Cerebellar nuclear complex (tissue), 1 donor: ENCODE data around the gene ABCA2.
A peak's percentile ranks its signal among the peaks of the same experiment; 100 is the strongest.

ENCODE experiments used
- DNase-seq, 2 experiments: peaks; one replicate each; lab custom pipeline; 2025; lab: John Stamatoyannopoulos, UW

Gene ABCA2

DNA sequence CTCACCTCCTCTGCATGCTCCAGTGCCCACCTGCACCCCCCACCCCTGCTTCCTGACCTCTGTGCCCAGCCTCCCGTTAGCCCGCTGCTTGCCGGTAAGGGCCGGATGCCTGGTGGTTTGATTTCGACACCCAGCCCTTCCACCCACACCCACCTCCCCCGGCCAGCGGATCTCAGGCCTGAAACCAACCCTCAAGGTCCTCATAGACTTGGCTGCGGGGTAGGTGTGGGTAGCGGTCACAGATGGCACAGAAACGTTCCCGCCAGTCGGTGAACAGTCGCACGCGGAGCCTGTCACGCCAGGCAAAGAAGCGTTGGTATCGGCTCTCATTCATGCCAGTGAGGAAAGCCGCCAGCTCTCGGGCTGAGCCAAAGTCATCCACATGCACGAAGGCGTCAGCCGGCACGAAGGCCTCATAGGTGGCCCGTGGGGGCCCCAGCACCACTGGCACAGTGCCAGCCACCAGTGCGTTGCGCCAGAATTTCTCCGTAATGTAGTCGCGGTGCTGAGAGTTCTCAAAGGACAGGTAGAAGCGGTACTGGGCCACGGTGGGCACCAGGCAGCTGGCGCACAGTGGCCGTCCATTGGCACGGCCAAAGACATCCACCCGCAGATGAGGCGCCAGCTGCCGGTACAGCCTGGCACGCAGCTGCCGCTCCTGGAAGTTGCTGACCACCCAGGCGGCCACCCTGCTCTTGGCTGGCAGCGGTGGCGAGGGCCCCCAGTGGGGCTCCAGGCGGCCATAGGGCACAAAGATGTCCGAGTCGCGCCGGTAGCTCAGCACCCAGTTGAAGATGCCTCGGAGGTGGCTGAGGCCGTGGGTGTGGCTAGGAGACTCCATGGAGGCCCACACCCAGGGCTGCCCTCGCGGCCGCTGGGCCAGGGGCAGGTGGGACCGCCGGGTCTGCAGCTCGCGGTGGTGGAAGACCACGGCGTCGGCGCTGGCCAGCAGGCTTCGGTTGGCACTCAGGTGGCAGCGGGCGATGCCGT lies 2.8 kb upstream of the ABCA2 start:
- DNase-seq: peak in 1 of 2 experiments; percentile 31

DNA sequence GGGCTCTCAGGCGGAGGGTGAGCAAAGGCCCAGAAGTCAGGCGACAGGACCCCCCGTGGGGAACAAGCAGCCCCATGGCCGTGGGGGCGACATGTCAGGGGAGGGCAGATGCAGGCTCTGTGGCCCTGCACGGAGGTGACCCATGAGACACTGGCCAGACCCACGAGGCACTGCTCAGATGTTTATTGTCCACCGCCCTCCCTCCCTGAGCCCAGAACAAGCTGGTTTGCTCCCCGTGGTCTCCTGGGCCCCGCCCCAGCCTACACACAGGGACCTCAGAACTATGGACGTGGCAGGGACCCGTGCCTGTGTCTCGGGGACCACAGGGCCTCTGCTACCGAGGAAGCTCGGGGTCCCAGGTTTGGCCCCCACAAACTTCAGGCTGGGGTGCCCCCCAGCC lies 2.0 kb upstream of the ABCA2 start:
- no peak for DNase-seq

DNA sequence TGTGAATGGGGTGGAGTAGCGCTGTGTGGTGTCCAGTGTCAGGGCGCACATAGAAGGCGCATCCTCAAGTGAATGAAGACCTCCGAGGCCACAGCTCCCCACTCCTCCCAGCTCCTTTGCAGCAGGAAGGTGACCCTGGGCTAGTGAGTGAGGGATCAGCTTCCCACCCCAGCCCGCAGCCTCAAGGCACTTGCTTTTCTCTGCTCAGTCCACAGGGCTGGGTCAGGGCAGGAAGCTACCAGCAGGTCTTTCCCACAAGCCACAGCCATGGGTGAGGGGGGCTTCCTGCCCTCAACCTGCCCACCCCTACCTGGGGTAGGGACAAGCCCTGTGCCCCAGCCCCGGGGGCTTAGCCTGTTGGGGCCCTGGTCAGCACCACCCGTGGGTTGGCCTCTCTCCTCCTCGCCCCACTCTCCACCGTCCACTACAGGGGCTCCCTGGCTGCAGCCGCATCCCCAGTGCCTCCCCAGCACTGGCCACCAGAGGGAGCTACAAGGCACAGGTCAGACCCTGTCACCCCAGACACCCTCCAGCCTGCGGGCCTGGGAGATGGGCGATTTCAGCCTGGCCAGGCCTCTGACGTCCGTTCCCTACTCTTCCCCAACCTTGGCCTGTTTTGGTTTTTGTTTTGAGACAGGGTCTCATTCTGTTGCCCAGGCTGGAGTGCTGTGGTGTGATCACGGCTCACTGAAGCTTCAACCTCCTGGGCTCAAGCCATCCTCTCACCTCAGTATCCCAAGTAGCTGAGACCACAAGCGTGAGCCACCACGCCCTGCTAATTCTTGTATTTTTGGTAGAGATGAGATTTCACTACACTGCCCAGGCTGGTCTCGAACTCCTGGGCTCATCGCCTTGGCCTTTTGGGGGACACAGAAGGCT lies 1.3 kb upstream of the ABCA2 start:
- DNase-seq: peak in 1 of 2 experiments; percentile 51

DNA sequence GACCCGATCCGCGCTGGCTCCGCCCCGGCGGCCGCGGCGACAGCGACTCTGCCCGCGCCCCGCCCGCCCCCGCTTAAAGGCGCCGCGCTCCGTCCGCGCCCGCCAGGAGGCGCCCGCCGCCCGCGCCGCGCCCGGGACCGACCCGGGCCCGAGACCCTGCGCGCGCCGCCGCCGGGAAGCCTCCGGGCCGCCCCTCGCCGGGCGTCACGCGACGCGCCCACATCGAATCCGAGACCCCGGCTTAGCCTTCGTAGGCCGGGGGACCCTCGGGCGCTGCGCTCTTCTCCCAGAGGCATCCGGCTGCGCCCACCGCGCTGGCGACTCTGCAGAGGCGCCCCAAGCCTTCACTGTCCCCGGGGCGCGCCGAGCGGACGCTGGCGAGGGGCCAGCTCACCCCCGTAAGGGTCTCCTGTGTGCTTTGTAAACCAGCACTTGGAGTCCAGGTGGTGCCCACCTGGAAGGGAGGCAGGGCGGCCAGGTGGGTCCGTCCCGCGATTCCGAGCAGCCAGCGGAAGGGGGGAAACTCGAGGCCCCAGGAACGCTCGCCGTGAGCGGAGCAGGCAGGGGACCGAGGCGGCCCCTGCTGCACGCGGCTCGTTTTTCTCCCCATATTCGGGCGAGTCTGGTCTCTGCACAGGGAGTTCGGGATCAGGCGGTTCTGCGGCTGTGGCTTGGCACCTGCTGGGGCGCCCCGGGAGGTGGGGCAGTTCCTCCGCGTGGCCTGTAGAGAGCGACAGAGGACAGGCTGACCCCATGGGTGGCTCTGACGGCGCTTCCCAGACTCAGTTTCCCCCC lies 423 bp upstream of the ABCA2 start:
- DNase-seq: no peak

DNA sequence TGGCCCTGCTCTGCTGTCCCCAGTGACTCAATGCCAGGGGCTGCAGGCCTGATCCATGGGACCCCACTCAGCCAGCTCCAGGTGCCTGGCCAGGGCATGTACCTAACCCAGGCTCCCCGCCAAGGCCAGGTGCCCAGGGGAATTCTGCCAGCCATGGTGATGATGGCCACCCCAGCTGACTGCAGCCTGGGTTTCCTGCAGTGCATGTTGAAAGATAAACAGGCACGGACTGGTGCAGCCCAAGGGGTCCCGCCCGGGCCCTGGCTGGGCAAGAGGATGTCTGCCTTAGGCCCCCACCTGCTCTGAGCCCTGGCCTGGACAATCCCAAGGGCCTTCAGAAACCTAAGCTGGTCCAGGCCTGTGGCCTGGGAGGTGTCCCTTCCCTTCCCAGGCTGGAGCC lies 1.2 kb downstream of the ABCA2 start:
- DNase-seq: no peak

DNA sequence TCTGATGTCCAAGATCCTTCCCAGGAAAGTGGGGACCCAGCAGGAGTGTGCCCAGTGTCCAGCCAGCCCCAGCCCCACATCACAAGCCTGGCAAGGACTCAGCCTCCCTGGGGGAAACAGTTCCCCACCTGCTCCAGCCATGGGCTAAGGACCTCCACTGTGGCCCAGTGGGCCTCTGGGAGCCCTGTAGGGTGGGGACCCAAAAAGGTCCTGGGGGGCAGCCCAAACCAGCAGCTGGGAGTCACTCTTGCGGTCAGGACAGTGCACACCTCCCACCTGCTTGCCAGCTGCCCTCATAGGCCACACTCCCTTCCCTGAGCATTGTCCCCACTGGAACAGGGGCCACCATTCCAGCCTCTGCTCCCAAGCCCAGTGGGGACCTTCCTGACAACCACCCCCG lies 1.7 kb downstream of the ABCA2 start:
- no peak for DNase-seq

DNA sequence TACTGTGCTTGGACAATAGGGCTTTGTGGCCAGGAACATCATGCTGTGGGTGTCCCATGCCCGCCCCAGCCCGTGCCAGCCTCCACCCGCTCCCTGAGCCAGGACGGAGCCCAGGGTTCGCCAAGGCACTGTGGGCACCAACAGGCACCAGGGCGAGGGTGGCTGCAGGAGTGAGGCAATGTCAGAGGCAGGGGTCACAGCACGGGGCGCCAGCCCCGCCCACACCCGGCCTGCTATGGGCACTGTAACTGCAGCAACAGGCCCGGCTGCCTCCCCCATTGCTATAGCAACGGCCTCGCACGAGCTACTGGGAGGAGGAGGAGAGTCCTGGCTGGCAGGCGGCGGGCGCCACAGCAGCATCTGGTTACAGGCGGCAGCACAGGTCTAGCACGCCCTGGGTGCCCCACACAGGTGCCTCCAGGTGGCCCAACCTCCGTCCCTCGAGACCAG lies 2.5 kb downstream of the ABCA2 start:
- DNase-seq: peak in 1 of 2 experiments; percentile 24

DNA sequence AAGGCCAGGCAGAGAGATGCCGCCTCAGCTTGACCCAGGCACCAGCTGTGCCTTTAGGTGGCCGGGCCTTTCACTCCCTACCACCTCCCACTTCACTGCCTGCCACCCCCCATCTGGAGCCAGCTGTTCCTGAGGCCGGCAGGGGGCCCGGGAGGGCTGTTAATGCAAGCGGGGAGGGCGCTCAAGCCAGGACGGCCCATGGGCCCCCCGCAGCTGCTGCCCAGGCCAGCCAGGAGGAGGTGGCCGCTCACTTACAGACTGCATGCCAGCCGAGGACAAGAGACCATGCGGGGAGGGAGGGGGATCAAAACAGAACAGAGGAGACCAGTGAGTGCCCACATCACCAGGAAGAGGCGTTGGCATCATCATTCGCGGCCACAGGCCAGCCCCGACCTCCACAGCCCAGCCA lies 4.5 kb downstream of the ABCA2 start:
- no peak for DNase-seq

DNA sequence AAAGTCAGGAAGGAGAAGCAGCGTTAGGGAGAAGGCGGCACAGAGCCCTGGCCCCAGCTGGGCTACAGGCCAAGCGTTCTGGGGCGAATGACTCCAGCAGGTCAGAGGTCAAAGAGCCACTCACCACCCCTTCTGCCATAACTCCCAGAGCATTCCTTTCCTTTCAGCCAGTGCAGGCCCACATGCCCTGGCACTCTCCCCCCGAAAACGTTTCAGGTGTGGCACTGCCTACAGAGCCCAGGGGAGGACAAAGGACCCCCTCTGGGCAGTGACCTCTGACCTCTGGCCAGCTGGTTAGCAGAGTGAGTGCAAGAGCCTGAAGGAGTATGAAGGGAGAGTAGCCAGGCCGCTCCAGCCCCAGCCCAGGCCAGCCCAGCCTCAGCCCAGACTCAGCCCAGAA lies 4.9 kb downstream of the ABCA2 start:
- DNase-seq: no peak

DNA sequence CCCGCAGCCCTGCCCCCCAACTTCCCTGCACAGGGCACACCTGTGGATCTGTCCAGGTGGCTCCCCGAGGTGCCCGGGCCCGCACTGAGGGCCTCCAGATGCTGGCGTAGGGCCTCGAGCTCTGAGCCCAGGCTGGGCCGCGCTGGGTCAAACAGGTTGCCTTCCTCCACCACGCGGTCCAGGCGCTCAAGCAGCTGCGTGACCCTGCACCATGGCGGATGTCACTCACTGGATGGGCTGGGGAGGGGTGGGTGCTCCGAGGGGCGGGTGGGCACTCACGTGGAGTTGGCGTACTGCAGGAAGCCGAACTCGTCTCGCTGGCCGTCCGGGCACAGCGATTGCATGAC lies 5.4 kb downstream of the ABCA2 start:
- no peak for DNase-seq

DNA sequence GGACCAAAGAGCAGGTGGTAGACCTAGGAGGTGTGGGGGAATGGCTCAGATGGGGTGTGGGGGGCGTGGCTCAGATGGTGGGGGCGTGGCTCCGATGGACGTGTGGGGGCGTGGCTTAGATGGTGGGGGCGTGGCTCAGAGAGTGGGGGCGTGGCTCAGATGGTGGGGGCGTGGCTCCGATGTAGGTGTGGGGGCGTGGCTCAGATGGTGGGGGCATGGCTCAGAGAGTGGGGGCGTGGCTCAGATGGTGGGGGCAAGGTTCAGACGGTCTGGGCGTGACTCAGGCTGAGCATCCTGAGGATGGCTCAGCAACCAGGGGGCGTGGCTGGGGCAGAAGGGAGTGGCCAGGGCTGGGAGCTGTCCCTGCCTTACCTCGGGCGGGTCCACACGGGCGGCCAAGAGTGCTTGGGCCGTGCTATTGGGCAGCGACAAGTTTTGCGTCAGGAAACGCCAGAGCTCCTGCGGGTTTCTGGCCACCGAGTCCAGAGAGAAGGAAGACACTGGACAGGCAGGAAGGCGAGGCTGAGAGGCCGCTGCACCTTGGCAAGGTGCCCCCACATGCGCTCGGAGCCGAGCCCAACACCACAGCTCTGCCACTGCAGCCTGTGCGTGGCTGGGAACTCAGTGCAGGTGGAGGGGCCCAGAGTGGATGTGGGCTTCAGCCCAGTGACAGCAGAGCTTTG lies 5.9 kb downstream of the ABCA2 start:
- no peak for DNase-seq

DNA sequence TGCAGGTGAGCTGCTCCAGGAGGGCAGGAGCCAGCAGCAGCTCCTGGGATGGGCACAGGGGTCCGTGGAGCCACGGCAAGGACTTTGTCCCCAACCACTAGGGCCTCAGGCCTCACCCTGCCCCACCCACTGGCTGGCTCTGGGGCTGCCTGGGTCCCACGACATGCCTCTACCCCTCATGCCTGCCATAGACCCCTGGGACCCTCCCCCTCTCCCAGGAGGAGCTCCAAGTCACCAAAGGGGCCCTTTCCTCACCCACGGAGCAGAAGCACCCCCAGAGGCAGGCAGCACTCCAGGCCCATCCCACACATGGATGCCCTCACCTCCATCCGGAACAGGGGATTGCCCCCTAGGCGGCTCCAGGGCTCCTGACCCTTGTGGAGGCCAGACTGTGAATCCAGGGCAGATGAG lies 6.5 kb downstream of the ABCA2 start:
- DNase-seq: no peak

DNA sequence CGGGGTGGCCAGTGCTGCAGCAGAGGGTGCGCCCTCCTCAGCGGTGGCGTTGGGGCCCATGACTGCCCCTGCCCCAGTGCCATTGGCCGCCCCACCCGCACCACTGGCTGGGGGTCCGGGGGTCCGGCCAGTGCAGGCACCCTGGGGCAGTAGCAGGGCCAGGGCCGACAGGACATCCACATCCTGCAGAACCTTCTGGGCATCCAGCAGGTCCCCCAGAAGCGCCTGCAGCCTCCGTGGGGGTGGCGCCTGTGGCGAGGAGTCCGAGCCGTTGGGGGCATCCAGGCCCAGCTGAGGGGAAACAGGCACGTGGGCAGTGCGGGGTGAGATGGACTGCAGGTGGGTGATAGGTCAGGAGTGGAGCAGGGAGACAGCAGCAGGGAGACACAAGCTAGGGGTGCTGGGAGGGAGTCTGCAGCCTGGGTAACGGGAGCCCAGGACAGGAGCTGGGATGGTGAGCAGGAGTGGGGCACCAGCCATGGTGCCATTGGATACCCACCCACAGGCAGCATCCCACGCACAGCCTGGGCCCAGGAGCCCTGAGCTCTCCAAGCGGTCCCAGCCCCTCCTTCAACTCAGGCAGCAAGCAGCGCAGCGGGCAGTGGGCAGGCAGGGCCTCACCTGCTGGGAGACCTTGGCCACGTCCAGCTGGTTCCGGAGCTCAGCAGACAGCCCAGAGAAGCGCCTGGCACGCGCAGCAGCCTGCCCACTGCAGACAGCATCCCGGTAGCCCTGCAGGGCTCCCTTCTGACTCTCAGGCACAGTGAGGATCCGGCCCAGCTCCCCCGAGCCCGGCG lies 7.1 kb downstream of the ABCA2 start:
- DNase-seq: no peak

DNA sequence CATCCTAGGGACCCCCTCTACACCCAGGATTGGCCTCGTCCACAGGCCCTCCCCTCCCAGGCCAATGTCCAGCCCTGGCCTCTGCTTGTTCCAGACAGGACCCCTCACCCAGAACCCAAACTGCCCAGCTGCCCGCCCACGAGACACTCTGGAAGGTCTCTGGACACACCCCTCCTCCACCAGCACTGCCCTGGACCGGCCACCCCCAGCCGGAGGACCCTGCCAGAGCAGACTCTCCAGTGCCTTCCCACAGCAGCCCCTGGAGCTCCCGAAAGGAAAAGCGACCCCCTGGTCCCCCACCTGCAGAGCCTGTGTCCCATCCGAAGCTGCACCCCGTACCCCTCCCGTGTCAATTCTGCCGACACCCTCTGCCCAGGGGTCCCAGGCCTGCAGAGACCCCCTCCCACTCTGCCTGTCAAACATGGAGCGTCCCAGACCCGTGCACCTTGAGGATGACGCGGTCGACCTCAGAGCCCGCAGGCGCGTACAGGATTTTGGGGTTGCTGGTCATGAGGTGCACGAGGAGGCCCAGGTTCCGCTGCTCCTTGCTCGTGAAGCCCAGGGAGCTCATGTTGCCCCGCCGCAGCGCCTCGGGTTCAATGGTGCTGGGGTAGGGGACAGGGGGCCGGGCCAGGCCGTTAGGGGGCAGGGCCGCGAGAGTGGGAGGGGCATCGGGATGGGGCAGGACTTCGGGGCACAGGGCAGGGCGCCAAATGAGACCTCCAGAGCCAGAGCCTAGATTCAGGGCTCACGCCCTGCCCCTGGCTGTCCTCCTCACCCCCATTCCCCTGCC lies 8.0 kb downstream of the ABCA2 start:
- DNase-seq: no peak

DNA sequence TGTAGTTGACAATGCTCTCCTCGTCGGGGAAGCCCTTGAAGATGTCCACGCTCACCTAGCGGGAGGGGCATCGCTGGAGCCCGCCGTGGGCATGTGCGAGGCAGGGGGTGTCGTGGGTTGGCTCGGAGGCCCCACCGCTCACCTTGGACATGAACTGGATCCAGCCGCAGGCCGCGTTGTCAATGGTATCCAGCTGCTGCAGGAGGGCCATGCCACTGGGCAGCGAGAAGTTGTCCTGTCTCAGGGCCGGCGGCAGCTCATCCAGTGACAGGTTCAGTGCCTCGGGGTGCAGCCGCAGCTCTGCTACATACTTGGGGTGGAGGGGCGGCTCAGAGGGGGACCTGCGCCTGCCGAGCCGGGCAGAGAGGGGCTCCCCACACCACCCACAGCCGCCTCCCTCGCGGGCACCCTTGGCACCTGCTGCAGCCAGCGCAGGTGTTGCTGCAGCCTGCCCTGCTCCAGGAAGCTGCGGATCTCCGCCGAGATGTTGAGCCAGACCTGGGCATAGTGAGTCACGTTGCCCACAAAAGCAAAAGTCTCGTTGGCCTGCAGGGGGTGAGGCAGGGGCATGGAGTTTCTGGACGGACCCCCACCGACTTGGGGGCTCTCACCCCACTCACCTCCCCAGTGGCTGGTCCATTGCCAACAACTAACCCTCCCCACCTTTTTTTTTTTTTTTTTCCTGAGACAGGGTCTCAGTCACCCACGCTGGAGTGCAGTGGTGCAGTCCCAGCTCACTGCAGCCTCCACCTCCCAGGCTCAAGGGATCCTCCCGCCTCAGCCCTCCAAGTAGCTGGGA lies 9.1 kb downstream of the ABCA2 start:
- no peak for DNase-seq

DNA sequence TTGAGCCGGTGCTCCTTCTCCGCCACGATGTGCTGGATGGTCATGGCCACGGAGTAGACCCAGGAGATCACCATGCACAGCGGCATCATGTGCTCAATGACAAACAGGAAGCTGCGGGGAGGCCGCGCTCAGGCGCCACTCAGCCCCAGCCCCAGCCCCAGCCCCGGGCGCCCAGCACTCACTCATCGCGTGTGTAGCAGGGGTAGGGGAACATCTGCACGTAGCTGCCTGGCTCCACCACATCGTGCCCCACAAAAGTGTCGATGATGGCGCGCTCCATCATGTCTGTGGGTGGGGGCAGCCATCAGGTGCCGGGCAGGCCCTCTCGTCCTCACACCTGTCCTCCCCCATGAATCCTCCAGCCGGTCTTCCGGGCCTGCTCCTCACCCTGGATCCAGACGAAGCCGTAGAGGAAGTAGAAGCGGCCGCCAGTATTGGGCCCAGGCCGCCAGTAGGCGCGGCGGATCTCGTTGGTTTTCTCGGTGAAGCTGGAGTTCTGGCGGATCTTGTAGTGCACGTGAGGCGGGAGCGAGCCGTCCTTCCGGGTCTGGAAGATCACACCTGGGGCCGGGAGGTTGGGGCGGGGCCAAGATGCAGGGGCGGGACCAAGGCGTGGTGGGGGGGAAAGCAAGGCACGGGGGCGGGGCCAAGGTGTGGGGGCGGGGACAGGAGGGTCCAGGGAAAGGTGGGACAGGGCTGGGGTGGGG lies 10.1 kb downstream of the ABCA2 start:
- DNase-seq: no peak

DNA sequence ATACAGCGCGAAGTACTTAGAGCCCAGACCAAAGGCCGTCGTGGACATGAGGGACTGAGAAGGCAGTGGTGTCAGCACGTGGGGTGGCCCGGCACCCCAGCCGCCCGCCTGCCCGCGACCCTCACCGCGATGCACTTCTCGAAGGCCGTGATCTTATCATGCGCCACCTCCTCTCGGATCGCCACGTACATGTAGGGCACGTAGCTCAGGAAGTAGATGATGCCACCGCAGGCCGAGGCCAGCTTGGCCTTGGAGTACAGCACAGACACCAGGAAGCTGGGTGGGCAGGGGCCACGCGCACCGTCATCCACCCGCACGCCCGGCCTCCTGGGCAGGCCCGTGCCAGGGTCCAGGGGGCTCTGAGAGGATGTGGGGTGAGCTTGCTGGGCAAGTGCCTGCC lies 11.0 kb downstream of the ABCA2 start:
- no peak for DNase-seq

DNA sequence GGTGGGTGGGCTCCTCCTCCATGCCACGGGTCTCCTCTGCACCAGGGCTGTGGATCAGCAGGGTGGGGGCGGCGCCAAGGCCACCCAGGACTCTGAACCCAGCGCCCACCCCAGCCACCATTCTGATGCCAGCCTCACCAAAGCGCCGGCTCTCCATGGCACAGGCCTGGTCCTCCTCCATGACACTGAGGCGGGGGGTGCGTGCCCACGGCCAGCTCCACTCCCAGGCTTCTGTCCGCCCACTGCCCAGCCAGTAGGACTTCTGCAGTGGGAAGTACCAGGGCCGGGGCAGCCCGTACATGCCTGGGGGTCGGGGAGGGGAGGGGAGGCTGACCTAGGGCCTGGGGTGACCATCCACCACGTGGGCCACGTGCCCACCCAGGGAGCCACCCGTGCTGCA lies 11.6 kb downstream of the ABCA2 start:
- DNase-seq: no peak
